Neural cell (in vitro differentiated cells): ENCODE measurements around the gene CCND3. TPM values are rescaled to one million over a fixed set of nuclear protein-coding genes. Genes with fewer than 3 reads are reported as not detected.

Experiments
- H2AFZ ChIP-seq: fragments of 200-600, 300-800 bp; sonication (generic), shearing (Covaris generic); 2 replicates; pipeline ENCODE4 v1.6.0; 2014; ENCODE audit warnings: low read depth, mild to moderate bottlenecking, antibody characterized with exemption, low read length, moderate library complexity
- H3F3A ChIP-seq: fragments of 200-600 bp; shearing (Covaris generic); 2 replicates; pipeline ENCODE4 v1.6.1; 2016; ENCODE audit warnings: mild to moderate bottlenecking, moderate library complexity, mixed read lengths, antibody characterized with exemption, low read length; ENCODE audit not compliant: insufficient read depth, poor library complexity, severe bottlenecking
- H3K27ac ChIP-seq: fragments of 200-600, 300-800 bp; sonication (generic), shearing (Covaris generic); 2 replicates; pipeline ENCODE4 v1.5.1; 2014; ENCODE audit warnings: mild to moderate bottlenecking, low read length, moderate library complexity
- H3K27me3 ChIP-seq: fragments of 300-800, 200-600 bp; sonication (generic), shearing (Covaris generic); 2 replicates; pipeline ENCODE4 v1.6.0; 2014; ENCODE audit warnings: mild to moderate bottlenecking, low read depth, low read length, moderate library complexity; ENCODE audit not compliant: insufficient read depth
- H3K36me3 ChIP-seq: fragments of 300-800, 200-600 bp; sonication (generic), shearing (Covaris generic); 2 replicates; pipeline ENCODE4 v1.5.1; 2014; ENCODE audit warnings: mild to moderate bottlenecking, antibody characterized with exemption, low read length, moderate library complexity; ENCODE audit not compliant: insufficient read depth
- H3K4me2 ChIP-seq: fragments of 300-800, 200-600 bp; sonication (generic), shearing (Covaris generic); 2 replicates; pipeline ENCODE4 v1.6.0; 2014; ENCODE audit warnings: mild to moderate bottlenecking, low read length
- H3K4me3 ChIP-seq: fragments of 300-800, 200-600 bp; sonication (generic), shearing (Covaris generic); 2 replicates; pipeline ENCODE4 v1.5.1; 2014; ENCODE audit warnings: mild to moderate bottlenecking, low read length, moderate library complexity
- H3K79me2 ChIP-seq: fragments of 200-600 bp; shearing (Covaris generic); replicated peaks from 2 replicates; pipeline ENCODE4 v1.6.0; 2014; ENCODE audit warnings: mild to moderate bottlenecking, low read length, moderate library complexity; ENCODE audit not compliant: insufficient read depth
- H3K9ac ChIP-seq: fragments of 300-800, 200-600 bp; sonication (generic), shearing (Covaris generic); 2 replicates; pipeline ENCODE4 v1.6.1; 2016; ENCODE audit warnings: mild to moderate bottlenecking, low read length, mixed read lengths
- H3K9me2 ChIP-seq: fragments of 200-600 bp; shearing (Covaris generic); 2 replicates; pipeline ENCODE4 v1.6.1; 2016; ENCODE audit warnings: mild to moderate bottlenecking, low read length, mixed read lengths; ENCODE audit not compliant: insufficient read depth
- H3K9me3 ChIP-seq: fragments of 200-600, 300-800 bp; sonication (generic), shearing (Covaris generic); 2 replicates; pipeline ENCODE4 v1.6.1; 2016; ENCODE audit warnings: mild to moderate bottlenecking, mixed run types, low read length, moderate library complexity, mixed read lengths
- H4K20me1 ChIP-seq: fragments of 200-600 bp; shearing (Covaris generic); 2 replicates; pipeline ENCODE4 v1.6.1; 2016; ENCODE audit warnings: mild to moderate bottlenecking, mixed run types; ENCODE audit not compliant: insufficient read depth
- EP300 ChIP-seq: fragments of 450-650 bp; conservative IDR thresholded peaks from 2 replicates; pipeline ENCODE4 v1.6.1; 2014; ENCODE audit warnings: antibody characterized with exemption, mild to moderate bottlenecking, moderate library complexity; ENCODE audit not compliant: poor library complexity, severe bottlenecking
- EZH2 ChIP-seq: fragments of 200-600, 300-800 bp; shearing (Covaris generic), sonication (generic); IDR thresholded peaks from 2 replicates; pipeline ENCODE4 v1.6.1; 2014; ENCODE audit warnings: antibody characterized with exemption, low read length, borderline replicate concordance, mild to moderate bottlenecking; ENCODE audit not compliant: insufficient read depth, poor library complexity, severe bottlenecking
- MXI1 ChIP-seq: fragments of 450-650 bp; conservative IDR thresholded peaks from 2 replicates; pipeline ENCODE4 v1.6.1; 2014; ENCODE audit warnings: antibody characterized with exemption, mild to moderate bottlenecking; ENCODE audit not compliant: poor library complexity, severe bottlenecking
- POLR2AphosphoS5 ChIP-seq: IDR thresholded peaks from 2 replicates; pipeline ENCODE4 v1.6.1; 2012
- RAD21 ChIP-seq: fragments of 450-650 bp; conservative IDR thresholded peaks from 2 replicates; pipeline ENCODE4 v1.6.1; 2014; ENCODE audit warnings: antibody characterized with exemption, mild to moderate bottlenecking, moderate library complexity
- SMC3 ChIP-seq: fragments of 450-650 bp; conservative IDR thresholded peaks from 2 replicates; pipeline ENCODE4 v1.6.1; 2014; ENCODE audit warnings: antibody characterized with exemption, mild to moderate bottlenecking, moderate library complexity; ENCODE audit not compliant: poor library complexity
- TAF1 ChIP-seq: IDR thresholded peaks from 2 replicates; pipeline ENCODE4 v1.6.1; 2012; ENCODE audit warnings: low read depth
- polyA plus RNA-seq: library from polyadenylated mRNA; depleted of rRNA; stranded (reverse); fragments of >200 nt; gene quantifications from 2 replicates; pipeline ENCODE4 v1.2.3, GENCODE V29; 2014
- TF ChIP-seq, protein P1 (sequence below): fragments of 450-650 bp; IDR thresholded peaks from 2 replicates; pipeline ENCODE4 v1.5.1; 2014; ENCODE audit warnings: antibody characterized with exemption, mild to moderate bottlenecking, moderate library complexity; ENCODE audit not compliant: poor library complexity, severe bottlenecking
- TF ChIP-seq, protein P2 (sequence below): IDR thresholded peaks from 2 replicates; pipeline ENCODE4 v1.6.1; 2012; ENCODE audit warnings: borderline replicate concordance

CCND3 gene
- polyA plus RNA-seq, 1 donor from 2014 or later = 15.7 TPM

DNA sequence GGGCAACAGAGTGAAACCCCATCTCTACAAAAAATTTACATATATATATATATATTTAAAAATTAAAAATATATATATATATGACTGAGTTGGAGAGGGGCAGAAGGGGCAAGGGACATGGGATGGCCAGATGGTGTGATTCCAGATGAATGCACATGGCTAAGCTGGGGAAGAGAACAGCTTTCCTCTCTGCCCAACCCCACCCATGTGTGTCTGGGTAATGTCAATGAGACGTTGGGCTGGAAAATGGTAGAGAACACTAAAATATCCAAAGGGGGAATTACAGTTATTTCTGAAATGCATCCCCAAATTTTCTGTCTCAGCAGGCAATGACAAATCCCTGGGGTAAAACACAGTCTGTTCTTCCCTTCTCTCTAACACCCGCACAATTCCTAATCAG, 31.2 kb upstream of the CCND3 start:
- Histone ChIP-seq H3K36me3 (no peaks in the 10 kb centered on the region), H3K4me3 (no peak overlapping the region), H3F3A (no peaks in the 10 kb centered on the region), H2AFZ (no peak overlapping the region), H3K27me3 (no peaks in the 10 kb centered on the region), H3K27ac (no peak overlapping the region), H3K9me2 (no peaks in the 10 kb centered on the region), H3K79me2 (no peaks in the 10 kb centered on the region), H3K9ac (no peak overlapping the region), H3K4me2 (no peak overlapping the region), H4K20me1 (no peaks in the 10 kb centered on the region), H3K9me3 (no peaks in the 10 kb centered on the region)
- TF ChIP-seq EZH2 = no peak
- no peak for TF ChIP-seq RAD21
- TF ChIP-seq SMC3 = no peak
- TF ChIP-seq TAF1 = no peak
- TF ChIP-seq POLR2AphosphoS5 = no peak
- TF ChIP-seq EP300 = no peak
- TF ChIP-seq, protein P1, sequence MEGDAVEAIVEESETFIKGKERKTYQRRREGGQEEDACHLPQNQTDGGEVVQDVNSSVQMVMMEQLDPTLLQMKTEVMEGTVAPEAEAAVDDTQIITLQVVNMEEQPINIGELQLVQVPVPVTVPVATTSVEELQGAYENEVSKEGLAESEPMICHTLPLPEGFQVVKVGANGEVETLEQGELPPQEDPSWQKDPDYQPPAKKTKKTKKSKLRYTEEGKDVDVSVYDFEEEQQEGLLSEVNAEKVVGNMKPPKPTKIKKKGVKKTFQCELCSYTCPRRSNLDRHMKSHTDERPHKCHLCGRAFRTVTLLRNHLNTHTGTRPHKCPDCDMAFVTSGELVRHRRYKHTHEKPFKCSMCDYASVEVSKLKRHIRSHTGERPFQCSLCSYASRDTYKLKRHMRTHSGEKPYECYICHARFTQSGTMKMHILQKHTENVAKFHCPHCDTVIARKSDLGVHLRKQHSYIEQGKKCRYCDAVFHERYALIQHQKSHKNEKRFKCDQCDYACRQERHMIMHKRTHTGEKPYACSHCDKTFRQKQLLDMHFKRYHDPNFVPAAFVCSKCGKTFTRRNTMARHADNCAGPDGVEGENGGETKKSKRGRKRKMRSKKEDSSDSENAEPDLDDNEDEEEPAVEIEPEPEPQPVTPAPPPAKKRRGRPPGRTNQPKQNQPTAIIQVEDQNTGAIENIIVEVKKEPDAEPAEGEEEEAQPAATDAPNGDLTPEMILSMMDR = no peak
- TF ChIP-seq, protein P2, sequence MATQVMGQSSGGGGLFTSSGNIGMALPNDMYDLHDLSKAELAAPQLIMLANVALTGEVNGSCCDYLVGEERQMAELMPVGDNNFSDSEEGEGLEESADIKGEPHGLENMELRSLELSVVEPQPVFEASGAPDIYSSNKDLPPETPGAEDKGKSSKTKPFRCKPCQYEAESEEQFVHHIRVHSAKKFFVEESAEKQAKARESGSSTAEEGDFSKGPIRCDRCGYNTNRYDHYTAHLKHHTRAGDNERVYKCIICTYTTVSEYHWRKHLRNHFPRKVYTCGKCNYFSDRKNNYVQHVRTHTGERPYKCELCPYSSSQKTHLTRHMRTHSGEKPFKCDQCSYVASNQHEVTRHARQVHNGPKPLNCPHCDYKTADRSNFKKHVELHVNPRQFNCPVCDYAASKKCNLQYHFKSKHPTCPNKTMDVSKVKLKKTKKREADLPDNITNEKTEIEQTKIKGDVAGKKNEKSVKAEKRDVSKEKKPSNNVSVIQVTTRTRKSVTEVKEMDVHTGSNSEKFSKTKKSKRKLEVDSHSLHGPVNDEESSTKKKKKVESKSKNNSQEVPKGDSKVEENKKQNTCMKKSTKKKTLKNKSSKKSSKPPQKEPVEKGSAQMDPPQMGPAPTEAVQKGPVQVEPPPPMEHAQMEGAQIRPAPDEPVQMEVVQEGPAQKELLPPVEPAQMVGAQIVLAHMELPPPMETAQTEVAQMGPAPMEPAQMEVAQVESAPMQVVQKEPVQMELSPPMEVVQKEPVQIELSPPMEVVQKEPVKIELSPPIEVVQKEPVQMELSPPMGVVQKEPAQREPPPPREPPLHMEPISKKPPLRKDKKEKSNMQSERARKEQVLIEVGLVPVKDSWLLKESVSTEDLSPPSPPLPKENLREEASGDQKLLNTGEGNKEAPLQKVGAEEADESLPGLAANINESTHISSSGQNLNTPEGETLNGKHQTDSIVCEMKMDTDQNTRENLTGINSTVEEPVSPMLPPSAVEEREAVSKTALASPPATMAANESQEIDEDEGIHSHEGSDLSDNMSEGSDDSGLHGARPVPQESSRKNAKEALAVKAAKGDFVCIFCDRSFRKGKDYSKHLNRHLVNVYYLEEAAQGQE = no peak
- no peak for TF ChIP-seq MXI1

DNA sequence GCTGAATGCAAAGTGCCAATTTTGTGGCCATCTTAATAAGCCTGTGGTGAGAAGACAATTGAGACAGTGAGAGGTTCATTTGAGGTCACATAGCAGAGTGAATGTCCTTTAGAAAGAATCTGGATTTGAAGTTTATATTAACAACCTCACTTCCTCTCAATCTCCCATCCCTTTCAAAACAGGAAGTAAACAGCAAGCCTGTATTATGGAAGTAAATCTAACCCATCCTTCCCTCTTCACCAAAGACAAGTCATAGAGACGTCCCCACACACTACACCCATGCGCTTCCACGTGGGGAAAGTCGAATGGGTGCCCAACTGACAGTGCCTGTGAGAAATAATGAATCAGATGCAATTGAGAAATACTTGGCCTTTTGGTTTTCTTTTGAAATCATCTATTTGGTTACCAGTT, 28.8 kb upstream of the CCND3 start:
- Histone ChIP-seq H3K9ac (no peak overlapping the region), H3K79me2 (no peaks in the 10 kb centered on the region), H3K27me3 (no peaks in the 10 kb centered on the region), H3K9me2 (no peaks in the 10 kb centered on the region), H3K27ac (no peak overlapping the region), H3K4me2 (no peak overlapping the region), H3F3A (no peaks in the 10 kb centered on the region), H3K4me3 (no peak overlapping the region), H3K36me3 (no peaks in the 10 kb centered on the region), H4K20me1 (no peaks in the 10 kb centered on the region), H3K9me3 (no peaks in the 10 kb centered on the region), H2AFZ (no peak overlapping the region)
- TF ChIP-seq POLR2AphosphoS5 (no peak), EZH2 (no peak), SMC3 (no peak), RAD21 (no peak), MXI1 (no peak), TAF1 (no peak), EP300 (no peak)
- TF ChIP-seq, protein P2 = no peak
- TF ChIP-seq, protein P1 = no peak
